Stimulated activated CD4-positive, alpha-beta T cell treated with anti-CD3 and anti-CD28 coated beads, Interleukin-15, amount 100 ng/mL, for 24 hours (primary cell): ENCODE results near the gene QSOX2.

Experiments used
- DNase-seq: peaks from one replicate; pipeline ENCODE4 v3.0.0-alpha.2; 2020

QSOX2 gene, protein sequence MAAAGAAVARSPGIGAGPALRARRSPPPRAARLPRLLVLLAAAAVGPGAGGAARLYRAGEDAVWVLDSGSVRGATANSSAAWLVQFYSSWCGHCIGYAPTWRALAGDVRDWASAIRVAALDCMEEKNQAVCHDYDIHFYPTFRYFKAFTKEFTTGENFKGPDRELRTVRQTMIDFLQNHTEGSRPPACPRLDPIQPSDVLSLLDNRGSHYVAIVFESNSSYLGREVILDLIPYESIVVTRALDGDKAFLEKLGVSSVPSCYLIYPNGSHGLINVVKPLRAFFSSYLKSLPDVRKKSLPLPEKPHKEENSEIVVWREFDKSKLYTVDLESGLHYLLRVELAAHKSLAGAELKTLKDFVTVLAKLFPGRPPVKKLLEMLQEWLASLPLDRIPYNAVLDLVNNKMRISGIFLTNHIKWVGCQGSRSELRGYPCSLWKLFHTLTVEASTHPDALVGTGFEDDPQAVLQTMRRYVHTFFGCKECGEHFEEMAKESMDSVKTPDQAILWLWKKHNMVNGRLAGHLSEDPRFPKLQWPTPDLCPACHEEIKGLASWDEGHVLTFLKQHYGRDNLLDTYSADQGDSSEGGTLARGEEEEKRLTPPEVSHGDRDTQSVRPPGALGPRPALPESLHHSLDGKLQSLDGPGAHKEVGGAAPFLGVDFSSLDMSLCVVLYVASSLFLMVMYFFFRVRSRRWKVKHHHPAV

DNA sequence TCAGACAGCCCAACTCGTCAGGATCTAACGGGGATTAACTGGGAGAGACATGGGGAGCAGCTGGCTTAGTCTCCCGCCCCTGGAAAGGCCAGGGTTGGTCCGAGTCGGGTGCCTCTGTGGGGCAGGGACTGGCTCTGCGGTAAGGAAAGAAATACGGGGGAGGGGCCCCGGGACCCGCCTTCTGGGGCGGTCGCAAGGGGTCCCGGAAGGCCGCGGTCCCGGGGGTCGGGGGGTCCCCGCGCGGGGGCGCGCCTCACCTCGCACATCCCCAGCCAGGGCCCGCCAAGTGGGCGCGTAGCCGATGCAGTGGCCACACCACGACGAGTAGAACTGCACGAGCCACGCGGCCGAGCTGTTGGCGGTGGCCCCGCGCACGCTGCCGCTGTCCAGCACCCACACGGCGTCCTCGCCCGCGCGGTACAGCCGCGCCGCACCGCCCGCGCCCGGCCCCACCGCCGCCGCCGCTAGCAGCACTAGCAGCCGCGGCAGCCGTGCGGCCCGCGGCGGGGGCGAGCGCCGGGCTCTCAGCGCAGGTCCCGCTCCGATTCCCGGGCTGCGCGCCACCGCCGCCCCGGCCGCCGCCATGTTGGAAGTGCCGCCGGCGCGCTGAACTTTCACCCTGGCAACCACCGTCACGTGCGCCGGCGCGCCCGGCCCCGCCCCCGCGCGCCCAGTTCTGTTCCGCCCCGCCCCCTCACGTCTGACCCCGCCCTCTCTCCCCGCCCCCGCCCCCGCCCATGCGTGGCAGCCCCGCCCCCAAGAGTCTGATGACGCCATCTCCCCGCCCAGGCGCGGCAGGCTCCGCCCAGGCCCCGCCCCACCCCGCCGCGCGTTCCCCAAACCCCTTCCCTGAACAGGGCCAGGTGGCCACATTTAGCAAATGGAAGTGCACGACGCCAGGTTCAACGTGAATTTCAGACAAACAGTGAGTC is at the start of gene QSOX2:
TSS of gene QSOX2 (minus strand) at position 594 of the 932 bp plus-strand sequence. CDS start at position 585, 9 bp downstream.
- DNase-seq, result peak; percentile 88

DNA sequence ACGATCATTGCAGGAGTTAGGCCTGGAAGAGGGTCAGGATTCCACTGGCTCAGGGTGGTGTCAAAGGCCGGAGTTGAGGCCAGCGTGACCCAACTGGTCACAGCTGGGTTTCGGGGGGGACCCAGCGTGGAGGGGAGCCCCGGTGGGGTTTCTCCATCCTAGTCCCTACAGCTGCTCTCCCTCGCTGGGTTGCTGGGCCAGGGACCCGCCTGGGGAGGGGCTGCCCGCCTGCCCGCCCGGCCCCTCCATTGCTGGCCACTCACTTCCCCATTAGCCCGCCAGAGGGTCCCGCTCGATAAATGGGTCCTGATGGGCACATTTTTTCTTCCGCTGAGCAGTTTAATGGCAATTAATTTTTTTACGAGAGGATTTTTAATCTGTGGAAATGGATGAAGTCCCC is 49.4 kb upstream of the QSOX2 start:
- no peak for DNase-seq

DNA sequence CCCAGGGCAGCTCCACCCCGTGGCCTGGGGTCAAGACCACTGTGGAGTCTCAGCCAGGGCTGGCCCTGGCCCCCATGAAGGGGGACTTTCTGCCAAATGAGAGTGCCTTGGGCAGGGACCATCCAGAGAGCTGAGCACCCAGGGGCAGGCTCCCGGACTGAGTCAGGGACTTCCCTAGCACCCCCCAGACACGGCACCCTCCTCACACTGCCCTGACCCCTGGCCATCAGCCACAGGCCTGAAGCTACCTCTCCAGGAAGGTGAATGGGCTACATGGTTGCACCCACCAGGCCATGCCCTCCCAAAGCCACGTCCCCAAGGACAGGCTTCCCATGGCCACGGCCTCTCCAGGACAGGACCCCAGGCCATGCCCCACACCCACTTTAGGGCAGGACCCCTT is 48.8 kb upstream of the QSOX2 start:
- no peak for DNase-seq

DNA sequence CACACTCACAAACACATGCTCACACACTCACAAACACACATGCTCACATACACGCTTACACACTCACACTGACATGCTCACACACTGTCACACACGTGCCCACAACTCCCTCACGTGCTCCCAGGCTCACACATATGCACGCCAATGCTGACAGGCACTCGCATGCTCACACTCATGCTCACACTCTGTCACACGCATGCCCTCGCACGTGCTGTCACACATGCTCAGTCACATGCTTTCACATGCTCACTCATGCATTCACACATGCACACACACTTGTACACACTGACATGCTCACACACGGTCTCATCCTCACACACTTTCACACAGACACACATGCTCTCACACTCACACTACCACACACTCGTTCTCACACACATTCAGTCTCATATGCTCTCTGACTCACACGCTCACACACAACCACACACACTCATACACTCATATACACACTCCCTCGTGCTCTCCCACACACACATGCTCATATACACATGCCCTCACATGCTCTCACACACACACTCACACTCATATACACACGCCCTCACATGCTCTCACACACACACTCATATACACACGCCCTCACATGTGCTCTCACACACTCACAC is 48.0 kb upstream of the QSOX2 start:
- no peak for DNase-seq

DNA sequence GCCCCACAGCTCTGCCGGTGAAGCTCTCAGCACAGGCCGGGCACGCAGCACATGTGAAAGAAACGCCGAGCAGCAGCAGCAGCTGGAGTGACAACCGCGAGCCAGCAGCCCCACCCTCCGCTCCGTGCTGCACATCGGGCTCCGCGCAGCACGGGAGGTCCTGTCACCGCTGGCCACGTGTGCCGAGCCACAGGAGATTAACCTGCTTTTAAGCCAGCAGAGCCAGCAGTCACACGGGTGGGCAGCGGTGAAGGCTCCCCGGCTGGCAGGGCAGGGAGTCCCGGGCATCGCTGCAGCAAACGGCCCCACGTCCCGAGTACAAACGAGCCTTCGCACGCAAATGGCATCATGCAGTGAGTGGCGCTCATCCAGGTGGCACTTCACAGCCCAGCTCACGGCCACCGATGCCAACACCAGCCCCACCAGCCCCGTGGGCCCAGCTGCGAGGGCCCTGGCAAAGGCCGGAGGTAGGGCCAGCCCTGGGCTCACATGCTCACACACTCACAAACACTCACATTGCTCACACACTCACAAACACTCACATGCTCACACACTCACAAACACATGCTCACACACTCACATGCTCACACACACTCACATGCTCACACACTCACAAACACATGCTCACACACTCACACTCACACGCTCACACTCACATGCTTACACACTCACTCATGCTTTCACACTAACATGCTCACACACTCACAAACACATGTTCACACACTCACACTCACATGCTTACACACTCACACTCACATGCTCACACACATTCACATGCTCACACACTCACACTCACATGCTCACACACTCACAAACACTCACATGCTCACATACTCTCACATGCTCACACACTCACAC is 47.2 kb upstream of the QSOX2 start:
- no peak for DNase-seq

DNA sequence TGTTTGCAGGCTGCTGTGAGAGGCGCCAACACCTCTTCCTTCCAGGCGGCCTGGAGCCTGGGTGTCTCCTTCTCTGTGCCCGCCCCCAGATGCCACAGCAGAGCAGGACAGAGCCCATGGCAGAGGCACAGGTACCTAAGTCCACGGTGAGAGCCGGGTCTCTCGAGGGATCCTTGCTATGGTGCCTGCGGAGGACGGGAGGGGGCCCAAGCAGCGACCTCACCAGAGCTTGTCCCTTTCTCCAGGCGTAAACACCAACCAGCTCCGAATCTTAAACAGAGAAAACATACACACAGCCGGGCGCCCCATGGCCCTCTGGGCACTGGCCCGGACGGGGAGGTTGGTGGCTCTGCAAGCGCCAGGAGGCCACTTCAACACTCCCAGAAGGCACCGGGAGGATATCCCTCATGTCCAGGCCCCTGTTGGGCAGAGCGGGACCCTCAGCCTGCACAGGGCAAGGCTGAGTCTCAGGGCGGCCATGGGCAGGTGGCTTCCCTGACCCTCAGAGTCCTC is 46.5 kb upstream of the QSOX2 start:
- DNase-seq, result no peak

DNA sequence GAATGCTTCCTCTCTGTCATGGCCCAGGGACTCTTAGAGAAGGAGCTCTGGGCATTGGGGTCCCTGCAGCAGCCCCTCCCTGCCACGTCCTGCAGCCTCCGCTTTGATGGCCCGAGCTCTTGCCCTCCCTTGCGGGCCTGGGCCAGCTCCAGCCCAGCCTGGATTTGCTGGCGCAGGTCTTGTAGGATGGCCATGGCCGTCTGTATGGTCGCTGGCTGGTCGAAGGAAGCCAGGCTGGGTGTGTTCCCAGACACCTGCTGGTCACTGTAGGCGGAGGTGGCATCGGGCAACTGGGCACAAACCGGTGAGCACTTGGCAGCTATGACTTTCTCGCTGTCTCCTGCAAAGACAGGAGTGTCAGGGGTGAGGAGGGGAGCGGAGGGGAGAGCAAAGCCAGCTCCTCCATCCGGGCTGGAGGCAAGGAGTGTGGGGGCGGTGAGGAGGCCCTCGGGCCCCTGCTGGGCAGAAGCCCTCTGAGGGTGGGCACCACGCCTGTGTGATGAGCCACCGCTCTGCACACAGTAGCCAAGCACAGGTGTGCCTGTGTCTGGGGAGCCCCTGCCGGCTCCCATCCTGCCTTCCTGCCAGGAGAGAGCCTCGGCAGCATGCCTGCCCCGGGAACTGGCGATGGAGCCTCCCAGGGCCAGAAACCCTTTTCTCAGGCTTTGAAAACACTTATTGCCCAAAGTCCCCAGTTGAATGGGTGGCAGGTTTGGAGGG is 45.9 kb upstream of the QSOX2 start:
- no peak for DNase-seq

DNA sequence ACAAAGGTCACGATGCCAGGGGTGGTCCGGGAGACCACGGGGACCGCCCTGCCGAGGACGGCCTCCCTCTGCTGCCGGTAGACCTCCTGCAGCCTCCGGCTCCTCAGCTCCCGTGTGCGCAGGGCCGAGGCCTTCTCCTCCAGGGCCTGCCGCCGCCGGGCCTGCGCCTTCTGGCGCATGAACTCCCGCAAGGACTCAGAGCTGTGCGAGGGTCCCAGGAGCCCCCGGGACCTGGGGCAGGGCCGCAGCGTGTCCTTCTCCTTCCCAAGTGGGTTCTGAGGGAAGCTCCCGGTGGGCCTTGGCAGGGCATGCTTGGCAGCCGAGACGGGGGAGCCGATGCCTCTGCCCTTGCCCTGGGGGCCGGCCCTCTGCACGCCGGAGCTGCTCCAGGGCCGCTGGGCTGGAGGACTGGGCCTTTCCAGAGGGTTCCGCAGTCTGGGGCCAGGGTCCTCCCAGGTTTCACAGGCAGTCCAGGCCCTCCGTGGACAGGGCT is 44.9 kb upstream of the QSOX2 start:
- DNase-seq, result no peak

DNA sequence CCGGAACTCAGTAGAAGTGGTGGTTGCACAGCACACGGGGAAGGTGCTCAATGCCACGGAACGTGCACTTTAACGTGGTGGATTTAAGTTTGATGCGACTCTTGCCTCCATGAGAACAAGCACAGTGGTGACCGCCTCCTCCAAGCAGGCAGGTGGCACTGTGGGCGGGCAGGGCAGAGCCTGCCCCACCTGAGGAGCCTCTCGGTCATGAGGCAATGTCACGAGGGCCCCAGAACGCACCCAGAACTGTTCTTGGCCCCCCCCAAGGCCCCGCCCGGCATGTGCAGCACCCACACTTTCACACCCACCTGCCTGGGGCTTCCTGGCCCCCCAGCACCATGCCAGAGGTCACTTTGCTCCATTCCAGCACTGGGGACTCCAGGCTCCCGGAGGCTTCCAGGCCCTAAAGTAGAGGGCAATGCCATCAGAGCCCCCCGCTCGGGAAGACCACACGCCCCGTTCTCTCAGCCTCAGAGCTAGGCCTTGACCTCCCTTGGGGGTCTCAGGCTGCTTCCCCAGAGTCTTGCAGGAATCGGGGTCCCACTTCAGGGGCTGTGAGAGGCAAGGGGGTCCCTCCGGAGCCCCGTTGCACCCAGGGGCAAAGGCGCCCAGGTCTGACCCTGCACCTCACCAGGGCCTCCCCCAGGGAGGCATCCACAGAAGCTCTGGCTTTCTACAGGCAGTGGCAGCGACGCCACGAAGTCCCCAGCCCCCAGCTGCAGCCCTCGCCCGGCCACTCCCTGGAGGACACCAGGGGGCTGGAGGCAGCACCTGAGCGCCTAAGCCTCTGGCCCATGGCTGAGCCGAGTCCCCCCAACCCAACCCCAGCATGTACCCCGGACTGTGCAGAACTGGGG is 44.3 kb upstream of the QSOX2 start:
- DNase-seq, result no peak

DNA sequence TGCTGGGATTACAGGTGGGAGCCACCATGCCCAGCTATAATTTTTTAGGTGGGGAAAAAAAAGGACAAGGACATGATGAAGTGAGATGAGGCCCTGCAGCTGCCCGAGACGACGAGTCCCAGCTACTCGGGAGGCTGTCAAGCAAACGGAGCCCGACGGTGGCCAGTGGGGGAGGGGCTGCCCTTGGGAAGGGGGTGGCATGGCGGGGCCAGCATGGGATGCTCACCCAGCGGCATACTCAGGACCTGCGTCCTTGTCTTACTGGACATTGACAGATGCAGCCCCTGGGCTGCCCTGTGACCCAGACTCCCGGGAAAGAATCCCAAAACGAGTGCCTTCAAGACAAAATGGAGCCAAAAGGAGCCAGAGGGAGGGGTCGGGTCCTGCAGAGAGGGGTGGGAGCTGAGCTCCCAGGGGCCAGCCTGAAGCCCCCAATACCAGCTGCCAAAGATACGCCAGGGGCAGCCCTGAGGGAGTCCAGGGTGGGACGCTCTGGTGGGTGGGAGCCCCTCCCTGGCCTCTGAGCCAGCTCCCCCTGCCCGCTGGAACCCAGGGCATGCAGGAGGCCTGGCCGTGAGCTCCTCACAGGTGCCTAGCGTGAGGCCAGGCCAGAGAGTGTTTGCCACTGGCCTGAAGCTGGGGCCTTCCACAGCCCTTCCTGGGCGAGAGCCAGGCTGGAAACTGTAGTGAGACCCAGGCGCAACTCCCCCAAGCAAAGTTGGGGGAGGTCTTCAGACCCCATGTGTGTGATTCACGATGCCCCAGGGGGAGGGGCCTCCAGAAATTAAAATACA is 42.5 kb upstream of the QSOX2 start:
- no peak for DNase-seq

DNA sequence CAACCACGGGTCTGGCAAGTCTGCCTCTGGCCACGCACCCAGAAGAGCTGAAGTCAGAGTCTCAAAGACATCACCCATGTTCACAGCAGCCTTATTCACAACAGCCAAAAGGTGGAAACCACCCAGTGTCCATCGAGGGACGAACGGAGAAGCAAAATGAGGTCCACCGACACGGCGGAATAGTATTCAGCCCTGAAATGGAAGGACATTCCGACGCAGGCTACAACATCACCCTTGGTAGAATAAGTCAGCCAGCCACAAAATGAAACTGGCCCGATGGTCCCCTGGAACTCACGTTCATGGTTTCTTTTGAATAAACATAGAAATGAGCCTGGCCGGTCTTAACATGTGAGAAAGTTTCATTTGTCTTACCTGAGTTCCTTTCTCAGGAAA is 41.4 kb upstream of the QSOX2 start:
- no peak for DNase-seq

DNA sequence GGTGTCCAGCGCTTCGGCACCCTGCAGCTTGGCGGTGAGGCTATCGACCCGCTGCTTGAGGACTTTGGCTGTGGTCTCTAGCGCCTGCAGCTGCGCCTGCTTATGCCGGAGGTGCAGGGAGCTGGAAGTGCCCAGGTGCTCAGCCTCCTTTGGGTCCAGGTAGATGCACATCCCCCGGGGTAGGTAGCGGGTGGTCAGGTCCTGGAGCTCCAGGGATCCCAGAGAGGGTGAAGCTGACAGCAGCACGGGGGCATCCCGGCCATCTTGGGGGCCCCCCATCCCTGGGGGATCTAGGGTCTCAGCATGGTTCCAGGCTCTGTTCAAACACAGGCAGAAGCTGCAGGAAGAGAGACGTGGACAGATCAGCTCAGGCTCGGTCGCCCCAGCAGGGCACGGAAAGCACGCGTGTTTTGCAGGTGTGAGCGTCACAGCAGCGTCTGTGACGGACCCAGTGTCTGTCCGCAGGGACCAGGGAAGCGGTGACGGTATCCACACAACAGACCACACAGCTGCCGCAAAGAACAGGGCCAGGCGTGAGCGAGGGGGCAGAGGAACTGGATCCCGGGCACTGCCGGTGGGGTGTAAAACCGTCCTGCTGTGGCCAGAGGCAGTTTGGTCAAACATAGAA is 40.9 kb upstream of the QSOX2 start:
- no peak for DNase-seq

DNA sequence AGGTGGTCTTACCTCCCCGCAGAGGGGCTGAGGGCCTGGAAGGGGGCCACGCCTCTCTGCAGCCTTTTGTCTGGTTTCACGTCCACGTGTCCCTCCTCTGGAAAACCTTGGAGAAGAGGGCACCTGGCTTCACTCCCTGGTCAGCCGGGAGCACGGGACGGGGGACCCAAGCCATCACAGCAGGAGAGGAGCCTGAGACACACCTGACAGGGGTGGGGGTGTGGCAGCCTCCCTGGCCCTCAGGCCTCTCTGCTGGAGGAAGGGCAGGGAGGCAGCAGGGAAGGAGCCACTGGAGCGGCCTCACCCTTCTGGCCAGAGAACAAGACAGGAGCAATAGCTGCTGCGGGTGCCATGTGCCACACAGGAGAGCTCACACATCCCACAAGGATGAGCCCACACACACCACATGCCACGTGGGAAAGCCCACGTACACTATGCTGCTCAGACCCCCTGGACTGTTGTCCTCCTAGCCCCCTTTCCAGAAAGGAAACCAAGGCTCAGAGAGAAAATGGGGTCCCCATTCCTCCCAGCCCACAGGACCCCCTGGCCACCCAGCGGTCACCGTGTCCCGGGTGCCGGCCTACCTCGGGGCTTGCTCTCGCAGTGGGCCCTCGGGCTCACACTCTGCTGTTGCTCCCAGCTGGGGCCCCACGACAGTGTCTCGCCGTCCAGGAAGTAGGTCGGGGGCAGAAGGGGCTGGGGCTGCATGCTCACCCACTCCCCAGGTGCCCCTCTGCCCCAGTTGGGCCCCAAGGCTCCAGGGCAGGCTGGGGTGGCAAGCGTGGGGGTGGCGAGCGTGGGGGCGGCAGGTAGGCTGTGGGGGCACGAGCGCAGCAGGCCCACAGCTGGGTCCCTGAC is 40.1 kb upstream of the QSOX2 start:
- no peak for DNase-seq

DNA sequence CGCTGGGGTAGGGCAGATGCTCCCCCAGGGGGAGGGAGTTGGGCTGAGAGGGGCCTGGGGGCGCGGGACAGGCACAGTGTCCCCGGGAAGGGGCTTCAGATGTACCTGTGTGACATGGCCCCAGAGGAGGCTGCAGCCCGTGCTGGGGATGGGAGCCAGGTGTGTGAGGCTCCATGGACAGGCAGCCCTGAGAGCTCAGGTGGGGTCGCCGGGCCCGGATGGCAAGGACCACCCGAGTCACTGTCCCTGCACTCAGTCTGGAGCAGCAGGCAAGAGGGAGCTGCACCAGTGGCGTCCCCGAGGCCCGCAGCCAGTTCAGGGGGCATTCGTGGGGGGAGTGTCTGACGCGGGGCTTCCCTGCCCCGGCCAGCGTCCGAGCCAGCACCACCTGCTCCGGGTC is 39.3 kb upstream of the QSOX2 start:
- DNase-seq, result no peak

DNA sequence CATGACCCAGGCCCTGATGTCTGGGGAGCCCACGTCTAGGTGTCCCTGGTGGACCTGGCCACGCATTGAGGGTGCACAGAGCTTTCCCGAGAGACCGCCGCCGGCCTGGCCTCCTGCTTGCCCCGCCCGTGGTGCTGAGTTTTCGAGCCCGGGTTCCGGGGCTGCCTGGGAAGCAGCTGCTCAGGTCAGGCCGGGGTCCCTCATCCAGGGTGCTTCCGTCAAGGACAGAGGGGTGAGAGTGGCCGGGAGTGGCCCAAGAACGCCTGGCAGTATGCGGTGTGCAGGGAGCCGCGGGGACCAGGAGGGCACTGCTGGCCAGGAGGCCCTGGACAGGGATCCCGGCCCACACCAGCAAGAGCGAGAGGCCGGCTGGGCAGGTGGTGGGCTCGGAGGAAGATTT is 38.7 kb upstream of the QSOX2 start:
- DNase-seq, result no peak

DNA sequence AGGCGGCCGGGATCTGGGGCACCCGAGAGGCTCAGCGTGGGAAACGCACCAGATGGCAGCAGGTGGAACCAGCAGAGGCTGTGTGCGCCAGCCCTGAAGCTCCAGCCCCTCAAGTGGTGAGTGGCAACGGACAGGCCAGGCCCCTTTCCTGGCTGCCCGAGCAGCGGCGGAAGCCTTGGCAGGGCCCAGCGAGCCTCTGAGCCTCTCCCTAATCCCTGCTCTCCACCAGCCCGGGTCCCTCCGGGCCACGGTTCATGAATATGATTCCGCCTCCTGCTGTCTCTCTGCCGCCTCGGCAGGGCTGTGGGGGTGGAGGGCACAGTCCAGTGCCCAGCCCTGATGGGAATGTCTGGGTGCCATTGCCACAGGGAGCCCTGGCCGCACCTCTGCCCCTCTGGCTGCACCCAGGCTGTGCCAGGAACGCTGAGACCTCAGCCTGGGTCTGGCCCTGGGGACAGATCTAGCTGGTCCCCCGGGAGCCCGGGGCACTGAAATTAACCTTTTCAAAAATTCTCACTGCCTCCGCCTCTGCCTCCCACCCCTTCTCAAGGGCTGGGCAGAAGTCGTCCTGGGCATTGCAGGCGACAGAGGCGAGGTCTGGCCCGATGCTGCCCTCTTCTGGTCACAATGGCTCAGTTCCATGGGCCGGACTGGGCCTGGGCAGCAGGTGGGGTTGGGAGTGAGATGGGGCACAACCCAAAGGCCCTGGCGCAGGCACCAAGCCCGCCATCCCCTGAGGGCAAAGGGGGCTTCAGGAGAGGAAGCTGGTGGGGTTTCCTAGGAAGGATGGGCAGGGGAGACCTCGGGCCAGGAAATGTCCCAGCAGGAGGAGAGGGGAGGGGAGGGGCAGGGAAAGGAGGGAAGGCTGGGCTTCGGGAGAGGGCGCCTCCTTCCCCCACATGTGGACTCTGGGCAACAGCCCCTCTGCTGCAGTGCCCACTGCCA is 38.0 kb upstream of the QSOX2 start:
- DNase-seq, result peak; percentile 83
